T-helper 17 cell (primary cell): ENCODE measurements around the gene GRIN2A. TPM values are rescaled to one million over a fixed set of nuclear protein-coding genes. Genes with fewer than 3 reads are reported as not detected.

ENCODE experiments used
- ATAC-seq: fragments of 150-1000 bp; cut with Tn5 transposase; 2 replicates; pipeline ENCODE4 v1.10.0; 2021; ENCODE audit warnings: mild to moderate bottlenecking, moderate library complexity
- DNase-seq, 3 donors: peaks; one replicate each; pipeline versions ENCODE4 v3.0.0 to v3.0.0-alpha.2; 2020 to 2021
- H3K9me3 ChIP-seq: one replicate; pipeline ENCODE4 v1.7.0; 2013; ENCODE audit warnings: low read length, mild to moderate bottlenecking; ENCODE audit not compliant: control insufficient read depth, poor library complexity, severe bottlenecking
- H3K27ac Mint-ChIP-seq: one replicate; pipeline ENCODE4 v1.8.0; 2022; ENCODE audit warnings: mild to moderate bottlenecking, moderate library complexity, mixed read lengths
- H3K27me3 Mint-ChIP-seq: one replicate; pipeline ENCODE4 v1.8.0; 2022; ENCODE audit warnings: mixed read lengths
- H3K36me3 Mint-ChIP-seq: one replicate; pipeline ENCODE4 v1.8.0; 2022; ENCODE audit warnings: low read depth, mixed read lengths
- H3K4me1 Mint-ChIP-seq: one replicate; pipeline ENCODE4 v1.8.0; 2022; ENCODE audit warnings: mild to moderate bottlenecking, mixed read lengths
- H3K4me3 Mint-ChIP-seq: one replicate; pipeline ENCODE4 v1.8.0; 2022; ENCODE audit warnings: mild to moderate bottlenecking, moderate library complexity, mixed read lengths
- total RNA-seq, 4 donors: library from RNA in 2 of 4; stranded (reverse) in 2 of 4; gene quantifications; one replicate each; pipeline ENCODE4 v1.2.3 and lab custom pipeline; 2022 to 2026

GRIN2A gene
- total RNA-seq, result not detected
- total RNA-seq (lab: John Stamatoyannopoulos, UW), result 0 to 0.23 reads per million in 2 donors

DNA sequence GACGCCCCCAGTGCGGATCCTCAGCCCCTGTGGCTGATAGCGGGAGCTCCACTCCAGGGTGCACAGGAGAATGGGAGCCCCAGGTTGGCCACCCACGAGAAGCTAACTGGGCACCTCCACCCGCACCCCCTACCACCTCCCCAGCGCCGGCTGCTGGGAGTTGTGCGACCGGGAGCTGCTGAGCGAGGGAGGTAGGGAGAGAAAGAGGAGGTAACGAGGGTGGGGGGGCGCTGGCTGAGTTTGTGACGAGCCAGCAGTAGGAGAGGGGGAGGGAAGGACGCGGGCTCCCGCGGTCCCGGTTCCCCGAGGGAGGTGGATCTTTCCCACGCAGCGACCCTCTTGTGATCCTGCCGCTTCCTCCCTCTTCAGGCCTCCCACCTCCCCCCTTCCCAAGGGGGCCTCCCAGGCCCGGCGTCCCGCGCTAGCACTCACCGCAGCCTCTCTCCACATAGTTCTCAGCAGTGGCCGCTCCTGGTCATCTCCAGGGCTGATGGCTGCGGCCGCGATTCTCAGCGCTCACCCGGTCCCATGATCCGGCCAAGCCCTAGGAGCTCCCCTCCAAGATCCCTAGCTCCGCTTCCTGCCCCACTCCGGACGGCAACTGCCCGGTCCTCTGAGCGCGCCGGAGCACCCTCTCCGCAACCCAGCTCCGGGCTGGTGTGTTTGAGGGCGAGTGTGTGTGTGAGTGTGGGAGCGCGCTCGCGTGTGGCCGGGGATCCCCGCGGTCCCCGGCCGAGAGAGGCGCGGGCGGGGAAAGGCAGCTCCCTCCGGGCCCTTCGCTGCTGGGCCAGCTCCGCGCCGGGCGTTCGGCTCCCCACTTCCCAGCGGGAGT lies at the start of gene GRIN2A:
GRIN2A (minus strand) TSS at position 207 of the 832 bp plus-strand sequence. CDS start 2,017 bp downstream, outside the sequence.
- Mint-ChIP-seq H3K4me3 (peak within 1 kb of the TSS; percentile 63), H3K27me3 (peaks cover 67% of the 10 kb centered on the region), H3K27ac (no peak within 1 kb of the TSS), H3K36me3 (peaks cover 4% of the 10 kb centered on the region), H3K4me1 (peaks cover 14% of the 10 kb centered on the region)
- no peaks in the 10 kb centered on the region for H3K9me3 ChIP-seq
- ATAC-seq (no peak), DNase-seq (no peak)

DNA sequence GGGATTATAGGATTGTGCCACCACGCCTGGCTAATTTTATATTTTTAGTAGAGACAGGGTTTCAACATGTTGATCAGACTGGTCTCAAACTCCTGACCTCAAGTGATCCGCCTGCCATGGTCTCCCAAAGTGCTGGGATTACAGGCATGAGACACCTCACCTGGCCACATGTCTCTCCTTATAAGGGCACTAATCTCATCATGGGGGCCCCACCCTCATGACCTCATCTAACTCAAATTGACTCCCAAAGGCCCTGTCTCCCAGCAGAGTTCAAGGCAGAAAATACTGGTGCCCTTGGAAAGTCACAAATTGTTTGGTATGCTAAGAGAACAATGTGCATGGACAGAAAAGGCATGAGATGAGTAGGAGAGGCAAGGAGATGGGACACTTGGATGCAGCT lies 49.3 kb upstream of the GRIN2A start:
- no peaks in the 10 kb centered on the region for H3K36me3 Mint-ChIP-seq
- no peaks in the 10 kb centered on the region for H3K4me1 Mint-ChIP-seq
- no peak for DNase-seq
- H3K27me3 Mint-ChIP-seq, result peaks cover 19% of the 10 kb centered on the region
- no peak for ATAC-seq
- no peaks in the 10 kb centered on the region for H3K9me3 ChIP-seq
- no peak overlapping the region for H3K27ac Mint-ChIP-seq
- H3K4me3 Mint-ChIP-seq, result no peak overlapping the region

DNA sequence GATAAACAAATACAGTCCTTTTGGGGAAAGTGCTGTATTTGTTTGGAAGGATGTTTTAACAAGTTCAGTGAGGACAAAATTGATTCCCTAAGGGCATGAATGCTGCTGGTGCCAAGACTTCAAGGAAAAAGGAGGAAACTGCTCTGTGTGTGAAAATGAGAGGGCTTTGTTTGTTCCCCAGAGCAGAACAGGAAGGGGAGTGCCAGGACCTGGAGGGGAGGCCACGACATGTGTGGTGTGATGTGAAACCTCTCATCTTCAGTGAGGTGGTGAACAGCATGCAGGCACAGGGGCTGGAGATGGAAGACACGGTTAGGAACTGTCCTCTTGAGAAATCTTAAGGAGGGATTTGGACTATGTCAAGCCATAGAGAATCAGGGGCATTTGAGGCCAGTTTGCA lies 46.6 kb upstream of the GRIN2A start:
- Mint-ChIP-seq H3K36me3 (no peaks in the 10 kb centered on the region), H3K4me3 (no peak overlapping the region), H3K27me3 (peaks cover 36% of the 10 kb centered on the region), H3K4me1 (peaks cover 3% of the 10 kb centered on the region), H3K27ac (no peak overlapping the region)
- ATAC-seq, result no peak
- no peak for DNase-seq
- no peaks in the 10 kb centered on the region for H3K9me3 ChIP-seq

DNA sequence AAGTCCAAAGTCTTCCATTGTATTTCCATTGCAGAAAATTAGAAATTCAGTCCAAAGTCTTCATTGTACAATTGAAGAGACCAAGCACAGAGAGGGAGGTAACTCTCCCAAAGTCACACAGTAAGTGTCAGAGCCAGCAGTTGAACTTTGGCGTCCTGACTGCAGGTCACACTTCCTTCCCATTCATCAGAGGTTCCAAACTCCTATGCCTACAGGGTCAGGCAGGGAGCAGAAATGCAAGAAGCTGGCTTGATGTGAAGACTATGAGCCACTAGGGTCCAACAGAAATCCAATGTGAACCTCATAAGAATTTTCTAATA lies 44.7 kb upstream of the GRIN2A start:
- ATAC-seq, result no peak
- no peaks in the 10 kb centered on the region for H3K9me3 ChIP-seq
- Mint-ChIP-seq H3K4me1 (peaks cover 3% of the 10 kb centered on the region), H3K4me3 (no peak overlapping the region), H3K36me3 (no peaks in the 10 kb centered on the region), H3K27me3 (peaks cover 41% of the 10 kb centered on the region), H3K27ac (no peak overlapping the region)
- DNase-seq, result no peak

DNA sequence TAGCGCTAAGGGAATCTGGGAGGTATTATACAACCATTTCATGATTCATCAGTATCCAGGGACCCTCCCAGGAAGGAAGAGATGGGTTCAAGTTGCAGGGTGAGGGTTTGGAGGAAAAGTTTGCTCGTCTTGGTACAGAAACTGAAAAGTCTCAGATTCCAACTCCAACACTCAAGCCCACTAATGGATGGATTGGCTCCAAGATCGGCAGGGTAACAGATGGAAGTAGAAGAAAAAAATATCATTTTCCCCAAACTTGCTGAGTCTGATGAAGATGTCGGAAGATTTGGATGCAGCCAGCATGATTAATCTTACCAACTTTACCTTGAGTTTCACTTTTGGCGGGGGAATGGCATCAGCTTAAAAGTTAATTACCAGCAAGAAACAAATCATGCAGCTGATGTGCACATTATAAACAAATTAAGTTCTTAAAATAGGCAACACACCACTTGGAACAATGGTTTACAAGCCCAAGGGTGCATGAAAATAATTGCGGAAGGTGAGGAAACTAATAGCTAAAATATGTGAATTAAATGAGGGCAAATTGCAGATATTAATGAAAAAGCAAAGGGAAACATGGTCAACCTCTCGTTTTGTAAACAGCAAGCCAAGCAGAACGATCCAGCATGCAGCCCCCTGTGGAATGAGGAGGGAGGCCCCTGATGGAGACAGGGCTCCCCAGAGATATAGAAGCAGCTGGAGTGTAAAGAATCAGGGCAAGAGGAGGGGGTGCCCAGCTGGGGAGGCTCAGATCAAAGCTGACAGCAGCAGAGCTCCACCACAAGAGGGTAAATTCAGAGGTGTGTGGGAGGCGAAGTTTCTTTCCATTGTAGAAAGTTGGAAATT lies 44.1 kb upstream of the GRIN2A start:
- no peak overlapping the region for H3K4me3 Mint-ChIP-seq
- H3K27me3 Mint-ChIP-seq, result peaks cover 44% of the 10 kb centered on the region
- peaks cover 3% of the 10 kb centered on the region for H3K4me1 Mint-ChIP-seq
- DNase-seq (no peak), ATAC-seq (no peak)
- H3K27ac Mint-ChIP-seq, result no peak overlapping the region
- no peaks in the 10 kb centered on the region for H3K9me3 ChIP-seq
- no peaks in the 10 kb centered on the region for H3K36me3 Mint-ChIP-seq

DNA sequence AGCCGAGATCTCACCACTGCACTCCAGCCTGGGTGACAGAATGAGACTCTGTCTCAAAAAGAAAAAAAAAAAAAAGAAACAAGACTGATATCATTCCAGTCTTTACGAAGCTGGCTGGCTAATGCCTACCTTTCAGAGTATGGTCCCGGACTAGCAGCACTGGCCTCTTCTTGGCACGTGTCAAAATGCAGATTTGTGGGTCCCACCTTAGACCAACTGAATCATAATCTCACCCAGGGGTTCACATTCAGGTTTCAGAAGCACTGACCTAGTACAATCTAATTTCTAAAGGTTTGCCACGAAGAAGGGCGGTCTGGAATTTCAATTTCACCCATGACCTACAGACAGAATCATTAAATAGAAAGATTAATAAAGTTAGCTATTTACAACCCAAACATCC lies 43.4 kb upstream of the GRIN2A start:
- H3K27ac Mint-ChIP-seq, result no peak overlapping the region
- no peak for ATAC-seq
- no peak overlapping the region for H3K4me3 Mint-ChIP-seq
- no peaks in the 10 kb centered on the region for H3K9me3 ChIP-seq
- DNase-seq, result no peak
- no peaks in the 10 kb centered on the region for H3K36me3 Mint-ChIP-seq
- H3K4me1 Mint-ChIP-seq, result peaks cover 3% of the 10 kb centered on the region
- H3K27me3 Mint-ChIP-seq, result peaks cover 44% of the 10 kb centered on the region

DNA sequence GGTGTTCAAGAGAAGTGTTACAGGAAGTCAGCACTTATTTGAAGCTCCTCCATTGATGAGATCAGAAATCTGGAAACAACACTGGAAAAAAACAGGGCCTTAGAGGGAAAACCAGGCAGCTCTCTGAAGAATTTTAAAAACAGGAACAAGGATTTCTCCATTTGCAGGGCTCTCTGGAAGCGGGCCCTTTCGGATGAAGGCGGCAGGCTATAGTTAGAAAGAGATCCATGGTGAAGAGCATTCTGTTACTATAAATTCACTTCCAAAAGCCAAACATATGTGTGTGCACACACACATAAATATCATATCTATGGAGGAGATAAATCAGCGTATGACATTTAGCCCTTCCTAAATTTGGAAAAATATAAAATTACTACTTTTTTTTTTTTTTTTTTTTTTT lies 42.6 kb upstream of the GRIN2A start:
- H3K4me1 Mint-ChIP-seq, result peaks cover 3% of the 10 kb centered on the region
- DNase-seq (no peak), ATAC-seq (no peak)
- H3K9me3 ChIP-seq, result no peaks in the 10 kb centered on the region
- no peak overlapping the region for H3K4me3 Mint-ChIP-seq
- no peaks in the 10 kb centered on the region for H3K36me3 Mint-ChIP-seq
- H3K27ac Mint-ChIP-seq, result no peak overlapping the region
- H3K27me3 Mint-ChIP-seq, result peaks cover 44% of the 10 kb centered on the region

DNA sequence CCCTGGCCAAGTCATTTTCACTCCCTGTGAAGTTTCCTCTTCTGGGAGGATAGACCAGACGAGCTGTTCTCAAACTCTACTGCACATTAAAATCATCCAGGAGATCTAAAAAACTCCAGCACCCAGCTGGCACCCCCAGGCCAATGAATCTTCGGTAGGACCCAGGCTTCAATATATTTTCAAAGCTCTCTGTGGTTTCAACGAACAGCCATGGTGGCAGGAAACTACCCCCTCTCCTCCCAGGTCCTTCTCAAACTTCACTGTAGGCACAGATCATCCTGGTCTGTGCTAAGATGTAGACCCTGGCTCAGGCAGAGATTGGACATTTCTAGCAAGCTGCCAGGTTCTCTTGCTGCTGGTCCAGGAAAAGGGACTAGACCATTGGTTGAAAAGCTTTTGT lies 38.7 kb upstream of the GRIN2A start:
- Mint-ChIP-seq H3K4me1 (peaks cover under 1% of the 10 kb centered on the region), H3K27me3 (peaks cover 31% of the 10 kb centered on the region), H3K4me3 (no peak overlapping the region), H3K27ac (no peak overlapping the region), H3K36me3 (no peaks in the 10 kb centered on the region)
- ATAC-seq (no peak), DNase-seq (no peak)
- no peaks in the 10 kb centered on the region for H3K9me3 ChIP-seq

DNA sequence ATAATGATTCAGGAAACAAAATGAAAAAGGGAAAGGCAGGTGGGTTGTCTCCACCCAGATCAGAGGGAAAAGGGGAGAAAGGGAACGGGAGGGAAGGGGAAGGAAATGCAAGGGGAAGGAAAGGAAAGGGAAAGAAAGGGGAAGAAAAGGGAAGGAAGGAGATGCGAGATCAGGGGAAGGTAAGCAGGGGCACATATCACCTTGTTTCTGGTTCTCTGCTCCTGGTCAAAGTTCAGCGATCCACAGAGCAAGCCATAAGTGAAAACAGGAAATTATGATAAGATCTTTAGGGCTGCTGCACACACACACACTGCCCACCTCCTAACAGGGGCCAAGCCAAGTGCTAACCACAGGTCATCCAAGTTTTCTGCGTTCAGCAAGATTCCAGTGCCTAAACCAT lies 37.5 kb upstream of the GRIN2A start:
- Mint-ChIP-seq H3K4me1 (no peaks in the 10 kb centered on the region), H3K27ac (no peak overlapping the region)

DNA sequence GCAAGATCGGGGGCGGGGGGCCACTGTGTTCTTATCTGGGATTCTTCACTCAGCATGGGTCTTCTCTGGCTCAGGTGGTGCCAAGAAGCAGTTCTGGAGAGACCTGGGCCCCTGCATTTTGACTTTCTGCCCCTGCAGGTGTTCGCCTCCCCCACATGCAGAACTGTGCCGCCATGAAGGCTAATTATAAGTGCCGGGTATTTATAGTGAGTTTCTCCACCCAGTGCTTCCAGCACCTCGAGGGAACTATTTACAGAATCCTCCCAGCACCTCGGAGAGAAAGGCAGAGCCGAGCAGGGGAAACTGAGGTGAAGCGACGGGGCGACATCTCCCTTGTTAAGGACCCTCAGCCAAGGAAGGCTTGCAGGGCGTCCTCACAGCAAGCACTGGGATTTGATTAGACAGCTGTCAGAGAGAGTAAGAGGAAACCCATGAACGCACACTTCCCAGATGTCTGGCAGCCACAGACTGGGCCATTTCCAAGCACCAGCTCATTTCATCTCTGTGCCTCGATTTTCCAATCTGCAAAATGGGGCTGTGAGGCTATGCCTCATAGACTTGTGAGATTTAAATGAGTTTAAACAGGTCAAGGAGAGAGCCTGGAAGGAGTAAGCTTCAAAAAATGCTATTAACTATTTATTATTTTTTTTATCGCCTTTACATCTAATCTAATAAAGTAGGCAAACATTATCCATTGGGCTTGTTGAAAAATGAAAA lies 36.4 kb upstream of the GRIN2A start:
- ATAC-seq, result no peak
- Mint-ChIP-seq H3K27ac (no peak overlapping the region), H3K4me1 (no peaks in the 10 kb centered on the region), H3K27me3 (peaks cover 23% of the 10 kb centered on the region), H3K4me3 (no peak overlapping the region), H3K36me3 (no peaks in the 10 kb centered on the region)
- H3K9me3 ChIP-seq, result no peaks in the 10 kb centered on the region
- DNase-seq, result no peak

More for the DNA sequence above, 37.5 kb upstream of the GRIN2A start:
- no peak for ATAC-seq
- H3K9me3 ChIP-seq, result no peaks in the 10 kb centered on the region
- DNase-seq, result no peak
- Mint-ChIP-seq H3K36me3 (no peaks in the 10 kb centered on the region), H3K27me3 (peaks cover 27% of the 10 kb centered on the region), H3K4me3 (no peak overlapping the region)

DNA sequence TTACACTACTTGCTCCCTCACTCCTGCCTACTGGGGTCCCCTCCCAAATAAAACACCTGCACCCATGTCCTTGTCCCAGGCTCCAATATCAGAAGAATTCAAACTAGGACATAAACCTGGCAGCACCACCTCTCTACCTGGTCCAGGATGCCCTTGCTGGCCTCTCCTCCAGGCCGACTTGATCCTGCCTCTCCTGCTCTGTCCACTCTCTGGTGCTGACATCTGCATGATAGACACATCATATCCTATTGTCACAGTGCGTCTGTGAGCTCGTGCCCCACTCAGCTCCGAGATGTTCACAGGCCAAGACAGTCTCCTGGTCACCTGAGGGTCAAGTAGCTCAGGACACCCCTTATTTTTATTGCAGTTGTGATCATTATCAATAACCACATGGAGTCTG lies 31.5 kb upstream of the GRIN2A start:
- ATAC-seq (no peak), DNase-seq (no peak)
- no peak overlapping the region for H3K4me3 Mint-ChIP-seq
- no peak overlapping the region for H3K27ac Mint-ChIP-seq
- no peaks in the 10 kb centered on the region for H3K9me3 ChIP-seq
- H3K36me3 Mint-ChIP-seq, result no peaks in the 10 kb centered on the region
- peaks cover 31% of the 10 kb centered on the region for H3K27me3 Mint-ChIP-seq
- no peaks in the 10 kb centered on the region for H3K4me1 Mint-ChIP-seq

DNA sequence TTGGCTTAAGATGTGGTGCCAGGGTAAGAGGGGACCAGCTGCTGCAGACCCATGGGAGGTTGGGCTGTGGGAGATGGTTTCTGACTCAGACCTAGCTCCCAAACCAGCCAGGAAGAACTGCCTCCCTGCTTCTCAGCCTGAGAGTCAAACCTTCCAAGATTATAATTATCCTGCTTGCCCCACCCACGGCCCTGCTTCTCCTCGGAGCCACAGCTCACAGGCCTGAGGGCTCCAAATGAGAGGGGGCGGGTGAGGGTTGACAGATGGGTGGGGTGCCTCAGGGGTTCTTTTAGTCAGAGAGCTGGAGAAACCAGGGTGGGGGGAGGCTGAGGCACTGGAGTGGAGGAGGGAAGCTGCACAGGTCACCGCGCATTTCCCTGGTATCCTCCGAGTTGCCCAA lies 28.7 kb upstream of the GRIN2A start:
- no peak overlapping the region for H3K4me3 Mint-ChIP-seq
- DNase-seq, result no peak
- ATAC-seq, result no peak
- H3K36me3 Mint-ChIP-seq, result no peaks in the 10 kb centered on the region
- H3K9me3 ChIP-seq, result no peaks in the 10 kb centered on the region
- no peak overlapping the region for H3K27ac Mint-ChIP-seq
- peaks cover 28% of the 10 kb centered on the region for H3K27me3 Mint-ChIP-seq
- H3K4me1 Mint-ChIP-seq, result no peaks in the 10 kb centered on the region

DNA sequence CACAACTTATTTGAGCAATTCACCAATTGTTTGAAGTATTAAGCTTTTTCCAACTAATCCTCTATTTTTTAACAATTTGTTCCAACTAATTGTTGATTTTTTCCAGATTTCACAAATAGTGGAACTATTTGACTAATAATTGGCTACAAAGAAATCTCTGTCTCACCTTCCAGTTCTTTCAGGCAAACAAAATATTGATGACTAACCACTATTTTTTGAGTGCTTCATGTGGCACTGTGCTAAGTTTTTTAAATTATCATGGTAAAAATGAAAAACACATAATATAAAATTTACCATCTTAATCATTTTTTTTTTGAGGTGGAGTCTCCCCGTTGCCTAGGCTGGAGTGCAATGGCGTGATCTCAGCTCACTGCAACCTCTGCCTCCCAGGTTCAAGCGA lies 24.6 kb upstream of the GRIN2A start:
- H3K9me3 ChIP-seq, result no peaks in the 10 kb centered on the region
- no peak overlapping the region for H3K27ac Mint-ChIP-seq
- ATAC-seq (no peak), DNase-seq (no peak)
- no peaks in the 10 kb centered on the region for H3K36me3 Mint-ChIP-seq
- no peaks in the 10 kb centered on the region for H3K4me1 Mint-ChIP-seq
- no peak overlapping the region for H3K4me3 Mint-ChIP-seq
- peaks cover 22% of the 10 kb centered on the region for H3K27me3 Mint-ChIP-seq
